ENCODE results near the gene ATG7.

ATG7 gene

DNA sequence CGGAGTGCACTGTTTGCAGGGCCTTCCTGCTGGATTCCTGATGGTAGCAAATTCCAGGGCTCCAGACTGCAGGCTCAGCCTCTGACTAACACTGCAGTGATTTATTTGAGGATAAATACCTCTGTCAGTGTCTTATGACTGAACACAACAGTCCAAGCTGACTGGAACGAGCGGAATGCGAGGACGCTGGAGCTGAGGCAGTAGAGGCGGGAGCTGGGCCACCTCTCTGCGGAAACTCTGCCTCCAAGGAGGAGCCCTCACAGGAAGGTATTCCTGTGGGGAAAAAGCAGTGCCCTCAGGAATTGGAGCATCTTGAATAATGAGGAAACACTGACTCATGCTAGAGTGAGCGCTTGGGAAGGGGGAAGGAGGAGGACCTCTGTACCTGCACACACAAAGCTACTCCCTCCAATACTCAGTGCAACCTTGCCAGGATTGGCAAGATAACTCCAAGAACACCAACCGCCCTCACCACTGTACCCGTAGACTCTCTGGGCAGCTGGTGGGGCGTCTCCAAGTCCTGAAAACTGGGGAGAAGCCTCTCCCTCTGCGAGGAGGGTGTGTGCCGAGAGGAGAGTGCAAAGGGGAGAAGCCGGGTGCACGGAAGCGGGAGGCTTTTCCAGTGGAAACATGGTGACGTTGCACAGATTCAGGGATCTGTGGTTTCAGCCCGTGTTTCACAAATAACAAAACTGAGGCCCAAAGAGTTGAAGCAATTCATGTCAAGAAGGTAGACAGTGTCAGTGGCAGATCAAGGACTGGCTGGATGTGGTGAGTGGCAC, 328.5 kb downstream of the ATG7 start:
- DNase-seq, result no peak

- no peak for DNase-seq
Measured at GRCh38 chr3:11601446-11602238, 329.4 kb downstream of the ATG7 start.

DNA sequence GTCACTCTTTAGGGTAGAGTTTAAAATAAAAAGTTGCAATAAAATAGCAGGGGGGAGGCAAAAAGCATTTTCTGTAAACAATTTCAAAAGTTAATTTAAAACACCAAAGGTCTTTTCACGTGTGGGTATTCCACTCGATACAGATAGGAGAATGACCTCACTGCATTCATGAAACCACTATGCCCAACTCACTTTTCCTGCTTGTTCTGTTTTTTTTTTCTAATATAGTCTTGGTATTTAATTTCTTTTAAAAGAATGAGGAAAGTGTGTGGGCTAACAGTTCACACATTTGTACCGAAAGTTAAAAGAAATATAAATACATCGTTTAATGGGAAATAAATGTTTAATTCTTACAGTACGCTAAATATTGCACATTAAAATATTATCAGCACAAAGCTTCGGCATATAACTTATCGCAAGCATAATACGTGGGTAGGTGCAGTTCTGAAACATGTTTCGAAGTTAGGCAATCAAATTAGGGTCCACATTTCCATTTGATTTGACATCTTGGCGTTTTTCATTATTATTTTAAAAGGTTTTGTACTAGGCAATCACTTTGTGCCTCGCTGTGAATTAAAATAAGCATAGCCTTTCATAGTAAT, 330.1 kb downstream of the ATG7 start:
- DNase-seq, result no peak

- no peak for DNase-seq
Measured at GRCh38 chr3:11602886-11603527, 330.8 kb downstream of the ATG7 start.

GRCh38 chr3:11603628-11604027, 331.4 kb downstream of the ATG7 start:
- DNase-seq, result no peak

- no peak for DNase-seq
Measured at GRCh38 chr3:11604139-11604892, 332.1 kb downstream of the ATG7 start.

GRCh38 chr3:11605398-11605797, 333.2 kb downstream of the ATG7 start:
- no peak for DNase-seq

GRCh38 chr3:11606090-11606784, 334.0 kb downstream of the ATG7 start:
- DNase-seq, result no peak

- no peak for DNase-seq
Measured at GRCh38 chr3:11606865-11607440, 334.8 kb downstream of the ATG7 start.

Measured in NCI-H2029 (cell line).